ENCODE results near the gene NRXN3. TPM values are rescaled to one million over a fixed set of nuclear protein-coding genes. Genes with fewer than 3 reads are reported as not detected.

The NRXN3 gene
- total RNA-seq, 1 donor, result 2.5 TPM

- no peaks in the 10 kb centered on the region for H4K20me1 ChIP-seq (ENCODE audit: insufficient read depth, low read length)
- TF ChIP-seq CTCF (IDR thresholded peaks at IDR 0.05; ENCODE audit: extremely low read depth, low read depth, low read length), result no peak
- H3K4me2 ChIP-seq (ENCODE audit: insufficient read depth, low read length), result no peak overlapping the region
- H3K9me3 ChIP-seq (ENCODE audit: low read depth, low read length), result no peaks in the 10 kb centered on the region
- no peaks in the 10 kb centered on the region for H3K27me3 ChIP-seq (ENCODE audit: insufficient read depth, low read length)
- DNase-seq (ENCODE audit: insufficient read length, low spot score, missing footprints), result no peak
- no peaks in the 10 kb centered on the region for H3K79me2 ChIP-seq (ENCODE audit: insufficient read depth, low read length)
- no peaks in the 10 kb centered on the region for H3K36me3 ChIP-seq (ENCODE audit: insufficient read depth, low read length)
- no peaks in the 10 kb centered on the region for H3K4me1 ChIP-seq (ENCODE audit: insufficient read depth, low read length)
- no peak overlapping the region for H3K4me3 ChIP-seq (ENCODE audit: insufficient read depth, low read length)
- no peak overlapping the region for H3K27ac ChIP-seq (ENCODE audit: low read depth, low read length)
- no peak overlapping the region for H2AFZ ChIP-seq (ENCODE audit: low read length)
These were observed 318.8 kb downstream of the NRXN3 start for GRCh38 chr14:78488938-78489337.

- Histone ChIP-seq H3K4me1 (ENCODE audit: insufficient read depth, low read length) (no peaks in the 10 kb centered on the region), H3K4me3 (ENCODE audit: insufficient read depth, low read length) (no peak overlapping the region), H3K27ac (ENCODE audit: low read depth, low read length) (no peak overlapping the region), H3K9me3 (ENCODE audit: low read depth, low read length) (no peaks in the 10 kb centered on the region), H4K20me1 (ENCODE audit: insufficient read depth, low read length) (no peaks in the 10 kb centered on the region), H2AFZ (ENCODE audit: low read length) (no peak overlapping the region), H3K36me3 (ENCODE audit: insufficient read depth, low read length) (no peaks in the 10 kb centered on the region), H3K4me2 (ENCODE audit: insufficient read depth, low read length) (no peak overlapping the region), H3K27me3 (ENCODE audit: insufficient read depth, low read length) (no peaks in the 10 kb centered on the region), H3K79me2 (ENCODE audit: insufficient read depth, low read length) (no peaks in the 10 kb centered on the region)
- DNase-seq (ENCODE audit: insufficient read length, low spot score, missing footprints), result no peak
- TF ChIP-seq CTCF (IDR thresholded peaks at IDR 0.05; ENCODE audit: extremely low read depth, low read depth, low read length), result no peak
These were observed 320.9 kb downstream of the NRXN3 start for GRCh38 chr14:78491048-78491447.

- no peak for TF ChIP-seq CTCF (IDR thresholded peaks at IDR 0.05; ENCODE audit: extremely low read depth, low read depth, low read length)
- Histone ChIP-seq H3K27ac (ENCODE audit: low read depth, low read length) (no peak overlapping the region), H2AFZ (ENCODE audit: low read length) (no peak overlapping the region), H3K4me2 (ENCODE audit: insufficient read depth, low read length) (no peak overlapping the region), H3K4me3 (ENCODE audit: insufficient read depth, low read length) (no peak overlapping the region), H3K79me2 (ENCODE audit: insufficient read depth, low read length) (no peaks in the 10 kb centered on the region), H3K36me3 (ENCODE audit: insufficient read depth, low read length) (no peaks in the 10 kb centered on the region), H4K20me1 (ENCODE audit: insufficient read depth, low read length) (no peaks in the 10 kb centered on the region), H3K9me3 (ENCODE audit: low read depth, low read length) (no peaks in the 10 kb centered on the region), H3K27me3 (ENCODE audit: insufficient read depth, low read length) (no peaks in the 10 kb centered on the region), H3K4me1 (ENCODE audit: insufficient read depth, low read length) (no peaks in the 10 kb centered on the region)
- no peak for DNase-seq (ENCODE audit: insufficient read length, low spot score, missing footprints)
These were observed 328.0 kb downstream of the NRXN3 start for GRCh38 chr14:78498062-78498595.

GRCh38 chr14:78501909-78502308, 331.7 kb downstream of the NRXN3 start:
- Histone ChIP-seq H3K4me1 (ENCODE audit: insufficient read depth, low read length) (no peaks in the 10 kb centered on the region), H3K9me3 (ENCODE audit: low read depth, low read length) (no peaks in the 10 kb centered on the region), H2AFZ (ENCODE audit: low read length) (no peak overlapping the region), H3K36me3 (ENCODE audit: insufficient read depth, low read length) (no peaks in the 10 kb centered on the region), H3K79me2 (ENCODE audit: insufficient read depth, low read length) (no peaks in the 10 kb centered on the region), H3K27ac (ENCODE audit: low read depth, low read length) (no peak overlapping the region), H3K4me2 (ENCODE audit: insufficient read depth, low read length) (no peak overlapping the region), H4K20me1 (ENCODE audit: insufficient read depth, low read length) (no peaks in the 10 kb centered on the region), H3K27me3 (ENCODE audit: insufficient read depth, low read length) (no peaks in the 10 kb centered on the region), H3K4me3 (ENCODE audit: insufficient read depth, low read length) (no peak overlapping the region)
- TF ChIP-seq CTCF (IDR thresholded peaks at IDR 0.05; ENCODE audit: extremely low read depth, low read depth, low read length), result no peak
- DNase-seq (ENCODE audit: insufficient read length, low spot score, missing footprints), result no peak

All from osteoblast (primary cell).